NCI-H1436 (cell line): ENCODE results near the gene SLF2.
"Not testable (repeated sequence)": the region's sequence is repeated elsewhere in the genome, so short reads cannot be mapped to it uniquely, and the experiment has no call there.

Experiments used
- DNase-seq: peaks from one replicate; lab custom pipeline; 2025; lab: John Stamatoyannopoulos, UW

SLF2 gene

DNA sequence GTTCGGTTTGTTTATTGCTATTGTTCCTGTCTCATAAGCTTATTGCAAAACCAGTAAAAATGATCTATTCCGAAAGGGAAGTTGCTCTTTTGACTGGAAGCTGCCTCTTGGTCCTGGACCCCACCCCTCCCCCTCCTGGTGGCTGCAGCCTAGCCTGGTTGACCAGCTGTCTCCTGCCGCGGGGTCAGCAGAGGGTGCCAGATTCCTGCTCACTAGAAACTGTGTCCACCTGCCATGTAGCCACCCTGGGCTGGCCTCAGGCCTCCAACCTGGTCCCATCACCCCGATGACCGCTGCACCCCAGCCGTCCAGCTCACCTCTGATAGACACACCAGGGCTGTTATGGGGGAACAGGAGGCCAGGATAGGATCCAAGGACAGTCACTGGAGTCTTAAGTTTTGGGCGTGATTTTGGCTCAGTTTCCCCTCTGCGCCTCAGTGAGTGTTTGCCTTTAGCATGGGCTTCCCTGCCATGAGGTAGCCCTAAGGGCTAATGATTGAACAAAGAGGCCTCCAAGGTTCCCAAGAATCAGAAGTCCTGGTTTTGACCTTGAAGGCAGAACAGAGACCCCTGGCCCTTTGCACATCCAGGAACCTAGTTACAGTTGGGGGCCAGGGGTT, 32.9 kb upstream of the SLF2 start:
- no peak for DNase-seq

DNA sequence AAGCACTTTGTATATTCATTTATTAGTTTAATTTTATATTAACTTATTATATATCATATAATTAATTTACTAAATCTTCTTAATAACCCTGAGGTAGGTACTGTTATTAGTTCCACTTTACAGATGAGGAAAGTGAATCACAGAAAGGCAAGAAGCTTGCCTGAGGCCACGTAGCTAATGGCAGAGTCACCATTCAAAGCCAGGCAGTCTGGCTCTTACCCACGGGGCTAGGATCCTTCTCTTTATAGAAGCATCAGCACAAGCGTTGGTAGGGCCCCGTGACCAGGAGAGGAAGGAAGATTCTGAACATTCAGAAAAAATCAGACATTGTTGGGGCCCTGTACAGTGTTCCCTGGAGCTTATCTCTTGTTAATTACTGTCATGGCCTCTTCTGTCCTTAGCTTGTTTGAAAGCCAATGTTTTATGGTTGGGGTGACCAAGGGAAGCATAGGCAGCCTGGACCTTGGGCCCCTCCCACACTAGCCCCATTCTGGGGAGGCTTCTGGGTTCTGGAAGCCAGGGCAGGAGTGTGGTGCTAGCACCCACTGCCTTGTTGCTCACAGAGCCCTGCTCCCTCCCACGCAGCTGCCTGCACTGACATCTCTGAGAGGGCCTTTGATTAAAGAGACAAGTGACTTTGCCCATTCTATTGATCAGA, 31.1 kb upstream of the SLF2 start:
- DNase-seq: no peak

DNA sequence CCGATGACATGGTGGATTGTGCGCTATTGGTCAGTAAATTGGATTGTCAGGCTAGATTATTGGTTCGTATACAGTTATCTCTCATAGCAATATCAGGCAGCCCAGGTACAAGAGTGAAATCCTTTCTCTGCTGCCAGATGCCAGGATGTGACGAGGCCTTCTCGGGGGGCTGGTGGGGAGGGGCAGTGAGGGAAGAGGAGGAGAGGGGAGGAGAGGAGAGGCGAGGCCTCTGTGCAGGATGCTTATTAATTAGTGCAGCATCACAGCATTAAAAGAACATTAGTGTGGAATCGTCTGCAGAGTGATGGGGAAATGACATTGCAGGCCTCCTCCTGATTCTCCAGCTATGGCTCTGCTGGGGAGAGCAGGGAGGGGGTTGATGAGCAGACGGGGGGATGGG, 30.5 kb upstream of the SLF2 start:
- DNase-seq: no peak

DNA sequence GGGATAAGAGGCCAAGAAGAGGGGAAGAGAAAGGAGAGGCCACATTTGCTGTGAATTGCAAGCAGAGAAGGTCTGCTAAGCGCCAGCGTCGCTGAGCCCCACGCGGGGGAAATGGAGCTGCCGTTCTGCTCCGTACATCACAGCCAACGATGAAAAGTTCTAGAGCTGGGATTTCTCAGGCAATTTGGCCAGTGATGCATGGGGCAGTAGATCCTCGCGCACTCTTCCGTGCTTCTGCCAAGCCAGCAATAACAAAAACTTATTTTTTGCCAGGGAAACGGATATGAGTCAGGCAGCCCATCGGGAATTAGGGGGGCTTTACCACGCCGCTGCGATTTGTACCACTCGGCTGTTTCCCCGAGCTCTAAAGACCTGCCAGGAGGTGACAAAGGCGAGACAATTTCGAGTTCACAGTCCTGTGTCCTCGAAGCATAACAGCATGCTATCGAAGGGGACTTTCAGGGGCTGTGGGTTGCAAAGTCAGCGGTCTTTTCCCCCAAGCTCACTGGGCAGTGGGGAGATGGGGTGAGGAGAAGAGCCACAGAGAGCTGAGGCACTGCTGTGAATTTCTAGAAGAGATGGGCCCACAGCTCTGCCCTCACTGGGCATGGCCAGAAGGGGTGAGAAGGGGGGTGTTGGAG, 30.0 kb upstream of the SLF2 start:
- no peak for DNase-seq

DNA sequence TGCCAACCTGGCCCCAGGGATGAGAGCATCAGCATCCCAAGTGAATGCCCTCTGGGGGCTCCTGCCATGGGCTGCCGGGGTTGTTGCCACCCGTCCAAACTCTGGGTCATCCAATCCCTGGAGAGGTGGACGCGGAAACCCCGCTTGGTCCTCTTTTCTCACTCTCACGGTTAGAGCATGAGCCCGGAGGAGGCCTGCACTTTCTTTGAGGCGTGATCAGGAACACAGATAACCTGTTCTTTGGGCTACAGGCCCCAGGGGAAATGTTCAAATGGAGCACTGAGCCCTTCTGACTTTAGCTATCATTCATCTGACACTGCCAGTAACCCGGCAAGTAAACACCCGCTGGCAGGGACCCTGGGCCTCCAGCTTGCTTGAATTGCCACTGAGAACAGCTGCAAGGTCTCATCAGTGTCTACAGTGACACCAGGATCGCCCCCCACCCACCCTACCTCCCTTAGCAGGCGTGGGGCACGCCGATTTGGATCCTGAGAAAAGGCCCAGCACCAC, 29.4 kb upstream of the SLF2 start:
- no peak for DNase-seq

DNA sequence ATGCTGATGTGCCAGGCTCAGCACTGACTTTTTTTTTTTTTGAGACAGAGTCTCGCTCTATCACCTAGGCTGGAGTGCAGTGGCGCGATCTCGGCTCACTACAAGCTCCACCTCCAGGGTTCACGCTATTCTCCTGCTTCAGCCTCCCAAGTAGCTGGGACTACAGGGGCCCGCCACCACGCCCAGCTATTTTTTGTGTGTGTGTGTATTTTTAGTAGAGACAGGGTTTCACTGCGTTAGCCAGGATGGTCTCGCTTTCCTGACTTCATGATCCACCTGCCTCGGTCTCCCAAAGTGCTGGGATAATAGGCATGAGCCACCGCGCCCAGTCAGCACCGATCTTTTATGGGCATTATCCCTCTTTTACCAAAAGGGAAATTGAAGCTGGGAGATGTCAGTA, 27.2 kb upstream of the SLF2 start:
- DNase-seq: not testable (repeated sequence)

DNA sequence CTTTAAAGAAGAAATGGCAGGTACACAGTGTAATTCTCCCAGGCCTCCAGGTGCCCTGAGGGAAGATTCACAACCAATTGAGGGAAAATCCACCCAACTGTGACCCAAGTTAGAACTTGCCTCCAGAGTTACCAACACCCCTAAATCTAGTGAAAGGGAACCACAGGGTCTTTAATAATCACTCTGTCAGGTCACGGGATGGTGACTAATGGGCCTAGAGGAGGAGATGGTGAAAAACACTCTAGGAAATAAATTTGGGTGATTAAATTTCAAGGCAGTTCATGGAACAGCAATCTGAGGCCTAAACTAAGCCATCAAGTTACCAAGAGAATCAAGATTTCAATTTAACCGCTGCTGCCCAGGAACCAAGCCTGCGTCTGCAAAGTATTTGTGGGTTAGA, 26.7 kb upstream of the SLF2 start:
- no peak for DNase-seq

DNA sequence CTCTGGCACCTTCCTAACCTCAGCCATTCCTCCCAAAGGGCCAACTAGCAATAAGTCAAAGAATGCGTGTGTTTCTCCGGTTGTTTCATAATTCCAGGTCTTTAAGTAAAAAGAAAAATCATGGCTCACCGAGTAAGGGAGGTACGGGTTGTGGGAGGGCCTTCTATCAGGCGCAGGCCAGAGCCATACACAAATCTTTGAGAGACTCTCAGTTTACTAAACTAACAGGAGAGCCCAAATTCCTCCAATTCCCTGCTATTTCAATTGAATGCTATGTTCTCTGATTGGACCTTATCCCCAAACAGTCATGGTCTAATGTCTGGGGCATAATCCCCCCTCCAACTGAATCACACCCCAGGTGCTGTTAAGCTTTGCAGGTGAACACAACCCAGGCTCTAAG, 26.2 kb upstream of the SLF2 start:
- DNase-seq: no peak

DNA sequence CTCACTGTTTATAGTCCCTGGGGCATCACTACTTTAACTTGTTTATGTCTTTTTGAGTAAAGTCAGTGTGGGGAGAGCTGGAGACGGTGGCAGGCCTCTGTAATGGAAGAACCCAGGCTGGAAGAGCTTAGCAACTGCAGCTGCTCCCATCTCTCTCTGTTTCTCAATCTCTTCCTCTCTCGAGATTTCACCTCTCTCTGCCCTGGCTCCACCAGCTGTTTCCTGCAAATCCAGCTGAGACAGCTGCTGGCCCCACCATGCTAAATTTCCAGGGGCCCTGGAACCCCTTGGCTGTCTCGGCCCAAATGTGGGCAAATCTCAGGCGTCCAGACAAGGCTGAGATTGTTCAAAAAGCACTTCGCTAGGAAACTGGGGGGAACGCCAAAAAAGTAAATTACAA, 25.8 kb upstream of the SLF2 start:
- DNase-seq: no peak

DNA sequence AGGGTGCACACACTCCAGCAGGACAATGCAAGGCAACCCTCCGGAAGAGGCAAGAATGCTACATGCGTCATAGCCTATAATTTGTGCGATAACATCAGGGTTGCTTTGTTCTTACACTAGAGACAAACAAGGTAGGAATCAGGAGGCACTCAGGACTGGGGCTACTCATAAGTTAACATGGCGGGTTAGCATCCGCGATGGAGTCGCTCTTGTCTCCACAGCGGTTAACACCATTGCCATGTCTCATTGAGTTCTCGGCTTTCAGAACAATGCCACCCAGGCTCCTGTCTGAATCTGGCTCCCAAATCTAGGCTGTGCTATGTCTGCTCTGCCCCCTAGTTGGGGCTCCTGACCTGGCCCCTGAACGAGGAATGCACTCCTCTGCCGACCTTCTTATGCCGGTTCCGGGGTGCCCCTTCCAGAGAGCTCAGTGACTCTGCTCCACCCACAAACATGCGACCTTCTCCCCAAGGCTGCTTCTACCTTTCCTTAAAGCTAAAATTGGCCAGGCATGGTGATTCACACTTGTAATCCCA, 24.9 kb upstream of the SLF2 start:
- no peak for DNase-seq

DNA sequence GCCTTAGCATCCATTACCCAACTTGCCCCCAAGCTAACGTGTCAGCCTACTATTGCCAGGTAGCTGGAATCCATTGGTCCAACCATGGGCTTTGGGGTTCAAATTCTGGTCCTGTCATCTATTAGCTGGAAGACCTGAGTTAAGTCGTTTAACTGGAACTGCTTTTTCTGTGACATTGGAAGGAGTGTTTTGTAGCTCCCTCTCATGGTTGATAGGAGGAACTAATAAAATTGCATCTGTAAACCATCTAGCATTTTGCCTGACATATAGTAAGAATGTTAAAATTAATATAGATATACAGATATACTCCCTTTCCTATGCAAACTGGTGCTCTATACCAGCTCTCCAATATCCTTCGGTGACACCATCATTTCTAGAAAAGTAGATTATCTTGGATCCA, 23.8 kb upstream of the SLF2 start:
- DNase-seq: no peak

DNA sequence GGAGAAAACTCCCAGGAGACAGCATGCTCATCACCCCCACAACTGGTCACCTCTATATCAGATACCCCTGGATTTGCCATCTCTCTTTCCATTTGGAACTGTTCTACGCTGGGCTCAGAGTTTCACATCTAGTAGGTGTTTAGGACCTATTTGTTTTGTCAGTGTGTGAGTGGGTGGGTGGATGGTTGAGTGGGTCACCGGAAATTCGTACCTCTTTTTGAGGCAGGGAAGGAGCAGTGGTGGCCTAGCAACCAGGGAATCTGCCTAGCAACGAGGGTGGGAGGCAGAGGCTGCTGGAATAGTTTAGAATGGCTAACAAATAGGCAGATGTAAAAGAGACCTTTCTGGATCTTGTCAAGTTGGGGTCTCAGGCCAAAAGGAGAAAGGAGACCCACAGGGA, 23.2 kb upstream of the SLF2 start:
- no peak for DNase-seq

DNA sequence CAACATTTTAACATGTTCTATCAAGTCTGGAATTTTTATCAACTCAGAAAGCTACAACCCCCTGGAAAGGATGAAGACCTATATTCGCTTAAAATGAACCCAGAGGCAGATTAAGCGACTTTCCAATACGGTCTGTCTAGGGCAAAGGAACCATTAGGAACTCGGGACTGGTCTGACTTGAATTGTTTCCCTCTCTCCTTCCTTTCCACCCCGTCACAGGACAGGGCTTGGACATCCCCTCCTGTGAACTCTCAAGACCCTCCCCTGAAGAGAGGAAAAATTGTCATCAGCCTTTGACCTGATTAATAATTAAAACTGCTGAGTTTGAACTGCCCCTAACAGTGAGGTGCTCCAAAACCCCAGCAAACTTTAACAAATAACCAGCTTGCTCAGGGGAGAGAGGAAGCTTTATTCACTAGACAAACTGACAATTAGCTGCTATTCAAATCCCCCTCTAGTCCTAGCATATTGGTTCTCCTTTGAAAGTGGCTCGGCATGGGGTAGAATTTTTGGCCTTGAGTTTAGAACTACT, 22.6 kb upstream of the SLF2 start:
- no peak for DNase-seq

DNA sequence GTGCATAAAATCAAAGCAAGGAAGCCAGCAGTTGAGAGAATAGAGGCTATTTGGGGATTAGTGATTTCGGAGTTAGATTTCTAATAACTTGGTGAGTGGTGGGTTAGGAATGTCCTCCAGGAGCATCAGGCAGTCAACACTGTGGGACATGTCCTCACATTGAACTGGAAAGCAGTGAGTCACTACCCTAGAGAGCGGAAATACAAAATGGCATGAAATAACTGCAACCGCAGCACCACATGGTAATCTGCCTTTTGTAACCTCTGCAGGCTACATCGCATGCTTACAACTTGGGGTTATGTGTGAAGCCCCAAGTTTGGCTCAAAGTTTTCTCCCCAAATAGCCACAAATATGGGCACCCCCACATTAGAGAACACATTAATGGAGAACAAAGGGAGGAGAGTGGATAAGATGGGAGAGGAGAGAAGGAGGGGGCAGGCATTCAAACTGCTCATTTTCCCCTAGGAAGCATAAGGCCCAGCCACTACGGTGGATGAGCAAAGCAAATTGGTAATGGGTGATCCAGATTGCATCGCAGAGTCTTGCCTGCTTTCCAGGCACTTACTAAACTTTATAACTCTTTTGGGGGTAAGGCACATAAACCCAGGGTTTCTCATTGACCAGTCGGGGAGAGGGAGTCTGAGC, 22.0 kb upstream of the SLF2 start:
- DNase-seq: no peak

DNA sequence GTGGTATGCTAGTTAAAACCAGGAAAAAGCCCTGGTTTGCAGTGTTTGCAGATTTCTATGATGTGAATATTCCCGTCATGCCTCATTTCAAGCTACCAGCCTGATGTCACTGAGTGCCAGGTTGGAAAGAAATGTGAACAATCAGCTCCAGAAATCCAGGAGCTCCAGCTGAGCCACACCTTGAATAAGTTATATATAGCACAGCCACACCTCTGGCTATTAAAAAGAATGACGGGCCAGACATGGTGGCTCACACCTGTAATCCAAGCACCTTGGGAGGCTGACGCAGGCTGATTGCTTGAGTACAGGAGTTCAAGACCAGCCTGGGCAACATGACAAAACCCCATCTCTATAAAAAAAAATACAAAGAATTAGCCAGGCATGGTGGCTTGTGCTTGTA, 18.7 kb upstream of the SLF2 start:
- DNase-seq: no peak

DNA sequence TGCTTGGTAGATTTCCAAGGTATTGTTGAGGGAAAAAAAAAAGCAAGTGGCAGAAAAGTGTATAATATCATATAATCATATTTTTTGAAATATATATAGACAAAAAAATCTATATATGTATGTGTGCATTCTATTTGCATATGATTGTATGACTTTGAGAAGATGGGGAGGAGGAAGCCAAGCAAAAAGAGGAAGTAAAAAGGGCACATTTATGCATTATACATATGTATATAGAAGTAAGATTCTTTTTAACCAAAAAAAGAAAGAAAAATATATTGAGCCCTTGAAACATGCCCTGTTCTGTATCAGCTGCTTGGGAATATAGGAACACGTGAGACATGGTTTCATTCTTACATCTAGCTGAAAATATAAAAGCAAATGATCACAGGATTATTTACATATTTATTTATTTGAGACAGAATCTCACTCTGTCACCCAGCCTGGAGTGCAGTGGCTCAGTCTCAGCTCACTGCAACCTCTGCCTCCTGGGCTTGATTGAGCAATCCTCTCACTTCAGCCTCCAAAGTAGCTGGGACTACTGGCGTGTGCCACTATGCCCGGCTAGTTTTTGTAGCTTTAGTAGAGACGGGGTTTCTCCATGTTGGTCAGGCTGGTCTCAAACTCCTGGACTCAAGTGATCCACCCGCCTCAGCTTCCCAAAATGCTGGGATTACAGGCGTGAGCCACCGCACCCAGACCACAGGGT, 18.0 kb upstream of the SLF2 start:
- DNase-seq: no peak

DNA sequence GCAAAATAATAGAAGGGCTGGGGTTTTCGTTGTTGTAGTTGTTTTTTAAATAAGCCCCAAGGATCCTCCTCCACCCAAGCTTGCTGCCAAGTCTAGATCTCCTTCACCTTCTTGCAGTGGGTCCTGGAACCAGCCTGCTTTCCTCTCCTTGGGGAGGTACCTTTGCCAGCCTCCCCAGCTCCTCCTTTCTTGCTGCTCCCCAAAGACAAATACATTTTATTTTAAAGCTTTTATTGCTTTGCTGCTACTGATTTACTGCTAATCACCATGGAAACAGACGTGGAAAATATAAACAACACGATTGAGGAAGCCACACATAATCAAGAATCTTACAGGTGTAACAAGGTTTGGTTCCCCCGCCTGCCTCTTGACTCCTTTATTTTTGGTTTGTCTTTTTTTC, 17.4 kb upstream of the SLF2 start:
- no peak for DNase-seq

DNA sequence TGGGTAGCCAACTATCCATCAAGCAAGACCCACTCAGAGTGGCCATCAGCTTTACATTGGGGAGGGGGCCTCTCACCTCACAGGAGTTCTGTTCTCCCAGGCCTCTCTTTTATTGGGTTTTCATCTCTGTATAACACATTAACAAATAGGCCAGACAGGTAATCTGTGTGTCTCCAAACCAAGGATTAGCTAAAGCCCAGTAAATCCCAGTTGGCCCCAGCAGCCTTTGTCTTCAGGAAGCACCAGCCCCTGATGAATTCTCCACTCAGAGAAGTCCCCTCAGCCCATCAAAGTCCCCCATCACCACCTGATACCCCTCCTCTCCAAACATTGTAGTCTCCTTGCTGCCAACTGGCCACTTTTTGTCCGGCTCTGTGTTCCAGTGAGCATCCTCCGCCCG, 16.9 kb upstream of the SLF2 start:
- DNase-seq: no peak

DNA sequence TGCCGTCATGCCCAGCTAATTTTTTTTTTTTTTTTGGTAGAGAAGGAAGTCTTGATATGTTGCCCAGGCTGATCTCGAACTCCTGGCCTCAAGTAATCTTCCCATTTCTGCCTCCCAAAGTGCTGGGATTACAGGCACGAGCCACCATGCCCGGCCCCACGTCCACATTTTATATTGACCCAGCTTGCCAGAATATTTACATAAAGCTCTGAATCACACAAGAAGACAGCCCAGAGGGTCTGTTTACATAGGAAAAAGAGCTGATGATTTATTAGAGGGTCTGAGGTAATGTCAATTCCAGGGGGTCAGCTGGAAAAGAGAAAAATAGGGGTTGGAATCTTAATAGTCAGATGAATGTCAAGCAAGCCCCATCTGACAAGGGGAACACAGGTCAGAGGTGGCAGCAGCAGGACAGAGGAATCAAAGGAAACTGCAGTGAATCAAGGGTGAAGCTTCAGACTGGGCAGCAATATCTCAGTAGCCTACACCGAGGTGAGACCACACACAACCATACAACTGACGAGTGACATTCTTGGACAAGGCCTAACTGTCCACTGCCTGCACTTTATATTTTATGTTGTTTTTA, 15.8 kb upstream of the SLF2 start:
- DNase-seq: no peak

DNA sequence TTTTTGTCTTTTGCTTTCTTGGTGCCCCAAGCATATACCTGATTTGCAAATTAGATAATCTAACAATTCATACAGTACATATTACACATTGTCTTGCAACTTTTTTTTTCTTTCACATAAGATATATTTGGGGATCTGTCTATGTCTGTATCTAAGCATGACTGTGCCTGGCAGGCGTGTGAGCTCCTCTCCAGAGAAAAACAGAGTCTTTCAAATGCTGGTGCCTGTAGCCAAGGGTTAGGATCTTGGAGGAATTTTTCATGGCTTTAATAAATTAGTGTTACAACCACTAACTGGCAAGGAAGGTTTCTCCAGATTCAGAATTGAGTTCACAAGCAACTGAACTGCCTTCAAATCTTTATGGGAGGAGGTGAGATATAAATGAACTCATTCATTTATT, 14.8 kb upstream of the SLF2 start:
- no peak for DNase-seq

DNA sequence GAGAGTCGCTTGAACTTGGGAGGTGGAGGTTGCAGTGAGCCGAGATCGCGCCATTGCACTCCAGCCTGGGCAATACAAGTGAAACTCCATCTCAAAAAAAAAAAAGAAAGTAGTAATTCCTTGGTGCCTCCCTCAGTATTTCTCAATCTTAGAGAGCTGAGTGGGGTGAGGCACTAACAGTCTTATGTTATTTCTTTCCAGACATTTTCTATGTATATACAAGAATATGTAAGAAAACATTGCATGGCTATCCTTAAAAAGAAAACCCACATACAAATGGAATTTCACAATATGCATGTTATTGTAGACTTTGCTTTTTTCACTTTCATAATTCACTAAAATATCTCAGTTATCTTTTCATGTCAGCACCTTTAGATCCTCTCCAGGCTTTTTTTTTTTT, 13.6 kb upstream of the SLF2 start:
- DNase-seq: no peak

DNA sequence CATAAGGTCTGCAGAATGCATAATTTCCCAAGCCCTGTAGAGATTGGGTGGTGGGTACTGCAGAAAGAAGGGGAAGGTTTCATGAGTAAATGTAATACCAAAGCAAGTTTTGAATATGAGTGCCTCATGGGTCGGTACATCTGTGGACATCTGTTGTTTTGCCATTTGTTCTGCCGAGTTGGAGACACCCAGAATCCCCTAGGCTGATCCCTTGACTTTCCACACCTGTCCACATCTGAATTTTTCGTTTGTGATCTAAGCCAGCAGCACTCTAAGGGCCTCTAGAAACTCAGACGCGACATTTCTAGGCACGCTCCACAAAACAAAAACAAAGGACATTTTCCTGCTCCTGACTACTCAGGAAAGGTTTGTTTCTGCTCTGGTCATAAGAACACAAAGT, 11.7 kb upstream of the SLF2 start:
- no peak for DNase-seq
